PC-3 (cell line): Measurements from ENCODE around the gene SLC39A6. TPM values are rescaled to one million over a fixed set of nuclear protein-coding genes. Genes with fewer than 3 reads are reported as not detected.

Source experiments
- ATAC-seq: fragments of 200-7000 bp; cut with Tn5 transposase; 2 replicates; pipeline ENCODE4 v1.9.1; 2020; ENCODE audit warnings: mild to moderate bottlenecking, moderate library complexity
- BruUV-seq: library from RNA; stranded (reverse); fragments of 400-500 nt; replicated peaks from 2 replicates; lab custom pipeline; 2021; lab: Mats Ljungman, UMichigan
- CTCF ChIA-PET: fragments of 300-600 bp; sonication (Branson Sonifier 250); formaldehyde crosslinking; loops from one replicate; lab custom pipeline; 2022; ENCODE audit warnings: antibody characterized with exemption; lab: Charles Lee
- POLR2A ChIA-PET: fragments of 300-600 bp; sonication (Branson Sonifier 250); formaldehyde crosslinking; loops from one replicate; lab custom pipeline; 2022; ENCODE audit warnings: antibody characterized with exemption; ENCODE audit not compliant: unreplicated experiment; lab: Charles Lee
- DNase-seq: peaks from one replicate; pipeline ENCODE4 v3.0.0-alpha.2; 2015
- H2AFZ ChIP-seq: fragments of 300-600 bp; sonication (generic); 2 replicates; pipeline ENCODE4 v1.6.0; 2016; ENCODE audit warnings: antibody characterized with exemption, low read length
- H3F3A ChIP-seq: fragments of 300-600 bp; sonication (generic); one replicate; pipeline ENCODE4 v1.6.0; 2017; ENCODE audit warnings: antibody characterized with exemption, low read length, control low read depth, mild to moderate bottlenecking; ENCODE audit not compliant: unreplicated experiment
- H3K27ac ChIP-seq: fragments of 300-600 bp; sonication (generic); 2 replicates; pipeline ENCODE4 v1.5.1; 2016; ENCODE audit warnings: mild to moderate bottlenecking, low read length
- H3K27me3 ChIP-seq: fragments of 300-600 bp; sonication (generic); 2 replicates; pipeline ENCODE4 v1.6.1; 2016; ENCODE audit warnings: low read length, mixed read lengths
- H3K36me3 ChIP-seq: fragments of 300-600 bp; sonication (generic); 2 replicates; pipeline ENCODE4 v1.6.1; 2016; ENCODE audit warnings: low read depth, mixed run types, low read length, mixed read lengths
- H3K4me1 ChIP-seq: fragments of 300-600 bp; sonication (generic); 2 replicates; pipeline ENCODE4 v1.5.1; 2016; ENCODE audit warnings: low read length; ENCODE audit not compliant: insufficient read depth
- H3K4me2 ChIP-seq: fragments of 300-600 bp; sonication (generic); 2 replicates; pipeline ENCODE4 v1.6.0; 2016; ENCODE audit warnings: low read length
- H3K4me3 ChIP-seq: fragments of 300-600 bp; sonication (generic); 2 replicates; pipeline ENCODE4 v1.5.1; 2016; ENCODE audit warnings: mild to moderate bottlenecking, low read length, mixed read lengths
- H3K79me2 ChIP-seq: fragments of 300-600 bp; sonication (generic); 2 replicates; pipeline ENCODE4 v1.6.1; 2017; ENCODE audit warnings: low read length, mixed read lengths
- H3K9ac ChIP-seq: fragments of 300-600 bp; sonication (generic); 2 replicates; pipeline ENCODE4 v1.6.0; 2016; ENCODE audit warnings: mild to moderate bottlenecking, low read length
- H3K9me2 ChIP-seq: fragments of 300-600 bp; sonication (generic); replicated peaks from 2 replicates; pipeline ENCODE4 v1.6.1; 2016; ENCODE audit warnings: mixed run types, low read length, mixed read lengths
- H3K9me3 ChIP-seq: fragments of 300-600 bp; sonication (generic); 2 replicates; pipeline ENCODE4 v1.6.1; 2016; ENCODE audit warnings: low read length, mixed read lengths
- H4K20me1 ChIP-seq: fragments of 300-600 bp; sonication (generic); 2 replicates; pipeline ENCODE4 v1.6.1; 2016; ENCODE audit warnings: low read length, mixed read lengths
- EZH2 ChIP-seq: fragments of 300-600 bp; sonication (generic); IDR thresholded peaks from one replicate; pipeline ENCODE4 v1.6.1; 2017; ENCODE audit warnings: antibody characterized with exemption, mild to moderate bottlenecking, low read length; ENCODE audit not compliant: unreplicated experiment
- EZH2phosphoT487 ChIP-seq: fragments of 300-600 bp; sonication (generic); IDR thresholded peaks from 2 replicates; pipeline ENCODE4 v1.6.1; 2018; ENCODE audit warnings: mild to moderate bottlenecking, antibody characterized with exemption, low read length, borderline replicate concordance
- intact Hi-C: fragments of 100-400 bp; cut with micrococcal nuclease; formaldehyde crosslinking; loops from 2 replicates; pipeline ENCODE4 v1.9.0; 2023
- total RNA-seq: library from RNA; depleted of rRNA; stranded (reverse); fragments of >200 nt; gene quantifications from 2 replicates; pipeline ENCODE4 v1.2.3, GENCODE V29; 2014
- TF ChIP-seq, protein P1 (sequence below): fragments of 300-600 bp; sonication (generic); conservative IDR thresholded peaks from 2 replicates; pipeline ENCODE4 v1.5.1; 2017; ENCODE audit warnings: antibody characterized with exemption, low read depth, mild to moderate bottlenecking, low read length

The SLC39A6 gene
- total RNA-seq, 1 experiment from 2014 or later = 25.5 TPM

DNA sequence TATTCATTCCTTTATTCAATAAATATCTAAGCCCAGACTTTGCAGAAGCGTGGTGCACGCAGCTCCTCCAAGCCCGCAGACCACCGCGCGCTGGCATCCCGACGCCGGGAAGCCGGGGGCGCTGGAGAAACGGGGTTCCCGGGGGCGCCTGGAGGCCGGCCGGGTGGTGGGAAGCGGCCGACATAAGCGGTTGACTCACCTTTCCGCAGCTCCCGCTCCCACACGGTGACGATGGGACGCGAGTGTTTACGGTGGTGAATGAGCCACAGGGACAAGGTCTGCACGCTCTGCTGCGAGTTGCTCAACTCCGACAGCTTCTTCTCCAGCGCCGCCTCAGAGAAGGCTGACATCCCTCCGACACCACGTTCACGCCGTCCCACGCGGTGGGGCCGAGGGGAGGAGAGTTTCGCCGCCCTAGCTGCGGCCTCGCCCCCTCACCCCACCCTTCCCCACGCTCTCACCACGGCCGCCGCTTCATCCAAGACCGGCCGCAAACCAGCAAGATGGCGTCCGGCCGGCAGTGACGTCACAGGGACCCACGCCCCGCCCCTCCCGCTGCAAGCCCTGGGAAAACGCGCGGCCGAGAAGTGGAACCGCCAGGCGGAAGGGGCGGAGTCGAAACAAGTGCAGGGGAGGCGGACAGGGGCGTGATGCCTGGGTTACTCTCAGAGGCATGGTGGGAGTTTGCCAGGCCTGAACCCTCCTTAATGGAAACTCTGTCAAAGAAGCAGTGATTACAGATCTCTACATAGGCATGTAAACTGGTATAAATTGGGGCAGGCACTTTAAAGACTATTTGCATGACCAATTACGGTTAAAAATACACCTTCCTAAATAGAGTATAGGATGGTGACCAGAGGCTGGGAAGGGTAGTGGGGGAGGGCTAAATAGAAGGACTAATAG lies 61.8 kb downstream of the SLC39A6 start, which contains the start of gene RPRD1A:
TSS of gene RPRD1A (minus strand) at position 505 of the 903 bp plus-strand sequence. CDS start at position 350, 155 bp downstream.
- peak within 1 kb of the TSS; percentile 78 for H2AFZ ChIP-seq
- TF ChIP-seq EZH2phosphoT487 (no peak), EZH2 (no peak)
- TF ChIP-seq, protein P1, sequence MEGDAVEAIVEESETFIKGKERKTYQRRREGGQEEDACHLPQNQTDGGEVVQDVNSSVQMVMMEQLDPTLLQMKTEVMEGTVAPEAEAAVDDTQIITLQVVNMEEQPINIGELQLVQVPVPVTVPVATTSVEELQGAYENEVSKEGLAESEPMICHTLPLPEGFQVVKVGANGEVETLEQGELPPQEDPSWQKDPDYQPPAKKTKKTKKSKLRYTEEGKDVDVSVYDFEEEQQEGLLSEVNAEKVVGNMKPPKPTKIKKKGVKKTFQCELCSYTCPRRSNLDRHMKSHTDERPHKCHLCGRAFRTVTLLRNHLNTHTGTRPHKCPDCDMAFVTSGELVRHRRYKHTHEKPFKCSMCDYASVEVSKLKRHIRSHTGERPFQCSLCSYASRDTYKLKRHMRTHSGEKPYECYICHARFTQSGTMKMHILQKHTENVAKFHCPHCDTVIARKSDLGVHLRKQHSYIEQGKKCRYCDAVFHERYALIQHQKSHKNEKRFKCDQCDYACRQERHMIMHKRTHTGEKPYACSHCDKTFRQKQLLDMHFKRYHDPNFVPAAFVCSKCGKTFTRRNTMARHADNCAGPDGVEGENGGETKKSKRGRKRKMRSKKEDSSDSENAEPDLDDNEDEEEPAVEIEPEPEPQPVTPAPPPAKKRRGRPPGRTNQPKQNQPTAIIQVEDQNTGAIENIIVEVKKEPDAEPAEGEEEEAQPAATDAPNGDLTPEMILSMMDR = no peak
- H3K9me2 ChIP-seq = no peaks in the 10 kb centered on the region
- H3K4me2 ChIP-seq = peak within 1 kb of the TSS; percentile 89
- ATAC-seq (peak; percentile 88), DNase-seq (peak; percentile 75)
- CTCF ChIA-PET = no interaction called here
- H3K4me1 ChIP-seq = no peaks in the 10 kb centered on the region; the same call in 1 of the 2 replicates
- peak within 1 kb of the TSS; percentile 81 for H3K27ac ChIP-seq
- H3K36me3 ChIP-seq = no peaks in the 10 kb centered on the region
- POLR2A ChIA-PET = no interaction called here
- BruUV-seq = TSS peak; percentile 54
- peak within 1 kb of the TSS; percentile 90 for H3K4me3 ChIP-seq
- H3K9me3 ChIP-seq = no peaks in the 10 kb centered on the region
- H3K9ac ChIP-seq = peak within 1 kb of the TSS; percentile 97
- H3F3A ChIP-seq = no peaks in the 10 kb centered on the region
- intact Hi-C loops = loop anchor here (2.0 kb wide), 1 partner anchor 51 kb away; no protein-coding TSS in a partner anchor
- H3K79me2 ChIP-seq = peaks cover 50% of the 10 kb centered on the region
- peaks cover 18% of the 10 kb centered on the region for H4K20me1 ChIP-seq
- H3K27me3 ChIP-seq = no peaks in the 10 kb centered on the region

DNA sequence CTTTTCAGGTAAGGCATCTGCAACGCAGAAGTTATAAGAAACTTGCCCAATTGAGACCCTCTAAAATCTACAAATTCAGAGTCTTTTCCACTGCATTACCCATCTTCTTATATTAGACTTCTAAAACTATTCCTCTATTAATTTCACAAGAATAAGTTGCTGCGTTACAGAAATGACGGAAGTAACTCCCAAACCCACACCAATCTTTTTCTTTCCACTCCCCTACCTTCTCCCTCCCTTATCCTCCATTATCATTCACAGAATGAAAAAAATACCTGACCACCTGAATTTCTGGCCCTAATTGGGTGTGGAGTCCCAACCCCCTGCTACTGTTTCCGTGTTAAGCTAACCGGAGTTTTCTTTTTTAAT lies 62.5 kb downstream of the SLC39A6 start:
- BruUV-seq = no TSS peak
- DNase-seq = no peak
- Histone ChIP-seq H3K4me1 (no peaks in the 10 kb centered on the region; the same call in 1 of the 2 replicates), H3K27ac (peak overlapping the region; percentile 81), H3K9me2 (no peaks in the 10 kb centered on the region), H3K9ac (peak overlapping the region; percentile 97), H3K27me3 (no peaks in the 10 kb centered on the region), H4K20me1 (peaks cover 18% of the 10 kb centered on the region), H3K36me3 (no peaks in the 10 kb centered on the region), H3K4me2 (peak overlapping the region; percentile 89), H3F3A (no peaks in the 10 kb centered on the region), H3K79me2 (peaks cover 54% of the 10 kb centered on the region), H3K9me3 (no peaks in the 10 kb centered on the region), H2AFZ (peak overlapping the region; percentile 64; the same call in 1 of the 2 replicates), H3K4me3 (peak overlapping the region; percentile 90)
- CTCF ChIA-PET = no interaction called here
- POLR2A ChIA-PET = interaction anchor here (0.5 kb wide), 1 partner anchor 25 kb away, joined by 4 read pairs; no protein-coding TSS in a partner anchor
- intact Hi-C loops = loop anchor here (2.0 kb wide), 1 partner anchor 50 kb away; no protein-coding TSS in a partner anchor
- peak; percentile 11 for ATAC-seq
- no peak for TF ChIP-seq EZH2phosphoT487
- TF ChIP-seq EZH2 = no peak
- TF ChIP-seq, protein P1 = no peak
